WTC11 (cell line): Measurements from ENCODE around the gene CLDN14. TPM values are rescaled to one million over a fixed set of nuclear protein-coding genes. Genes with fewer than 3 reads are reported as not detected.

Experiments
- ATAC-seq: fragments of 200-7000 bp; cut with Tn5 transposase; 2 replicates; pipeline ENCODE4 v1.10.0; 2021; ENCODE audit warnings: mild to moderate bottlenecking, moderate library complexity
- CTCF ChIA-PET: fragments of 300-600 bp; sonication (Branson Sonifier 250); formaldehyde crosslinking; loops from one replicate; lab custom pipeline; 2021; ENCODE audit warnings: antibody characterized with exemption; lab: Charles Lee
- POLR2A ChIA-PET: fragments of 350-600 bp; sonication (Branson Sonifier 250); formaldehyde crosslinking; loops from one replicate; lab custom pipeline; 2021; ENCODE audit warnings: antibody characterized with exemption; lab: Charles Lee
- DNase-seq: peaks from one replicate; pipeline ENCODE4 v3.0.0; 2021; ENCODE audit warnings: low spot score
- H3K27ac Mint-ChIP-seq: 2 replicates; pipeline ENCODE4 v1.8.0; 2021; ENCODE audit warnings: mixed read lengths
- H3K27me3 Mint-ChIP-seq: 2 replicates; pipeline ENCODE4 v1.8.0; 2021; ENCODE audit warnings: low read depth, mild to moderate bottlenecking, moderate library complexity, mixed read lengths
- H3K36me3 Mint-ChIP-seq: 2 replicates; pipeline ENCODE4 v1.8.0; 2021; ENCODE audit warnings: mixed read lengths
- H3K4me1 Mint-ChIP-seq: 2 replicates; pipeline ENCODE4 v1.8.0; 2022; ENCODE audit warnings: mixed read lengths
- H3K4me3 Mint-ChIP-seq: 2 replicates; pipeline ENCODE4 v1.8.0; 2021; ENCODE audit warnings: mild to moderate bottlenecking, moderate library complexity, mixed read lengths
- H3K9me3 Mint-ChIP-seq: 2 replicates; pipeline ENCODE4 v1.8.0; 2021; ENCODE audit warnings: mixed read lengths
- ATF3 ChIP-seq: sonication (generic); formaldehyde crosslinking; conservative IDR thresholded peaks from 2 replicates; pipeline ENCODE4 v1.8.1; 2022; ENCODE audit warnings: mild to moderate bottlenecking, missing genetic modification reagents
- ATF6 ChIP-seq: sonication (generic); formaldehyde crosslinking; IDR thresholded peaks from 2 replicates; pipeline ENCODE4 v1.8.1; 2023; ENCODE audit warnings: mild to moderate bottlenecking, missing genetic modification reagents
- CBFB ChIP-seq: sonication (generic); formaldehyde crosslinking; IDR thresholded peaks from 2 replicates; pipeline ENCODE4 v1.8.1; 2022; ENCODE audit warnings: mild to moderate bottlenecking, low read depth, missing genetic modification reagents
- CREM ChIP-seq: sonication (generic); formaldehyde crosslinking; IDR thresholded peaks from 2 replicates; pipeline ENCODE4 v1.8.1; 2022; ENCODE audit warnings: mild to moderate bottlenecking, missing genetic modification reagents, moderate library complexity
- E2F5 ChIP-seq: sonication (generic); formaldehyde crosslinking; IDR thresholded peaks from 2 replicates; pipeline ENCODE4 v1.8.1; 2022; ENCODE audit warnings: mild to moderate bottlenecking, moderate library complexity, missing genetic modification reagents
- FOXP1 ChIP-seq: sonication (generic); formaldehyde crosslinking; IDR thresholded peaks from 2 replicates; pipeline ENCODE4 v1.8.0; 2022; ENCODE audit warnings: missing genetic modification reagents, mild to moderate bottlenecking, moderate library complexity, borderline replicate concordance
- HMGA2 ChIP-seq: fragments of 250-450 bp; sonication (Bioruptor Pico); IDR thresholded peaks from 2 replicates; pipeline ENCODE4 v1.4.0; 2021; ENCODE audit warnings: mild to moderate bottlenecking, moderate library complexity
- JAZF1 ChIP-seq: fragments of 250-450 bp; sonication (Bioruptor Pico); IDR thresholded peaks from 2 replicates; pipeline ENCODE4 v1.9.0; 2021; ENCODE audit warnings: moderate library complexity, mild to moderate bottlenecking, inconsistent platforms
- JUN ChIP-seq: sonication (generic); formaldehyde crosslinking; IDR thresholded peaks from 2 replicates; pipeline ENCODE4 v1.8.0; 2023; ENCODE audit warnings: mild to moderate bottlenecking, missing genetic modification reagents
- NFATC4 ChIP-seq: fragments of 250-450 bp; sonication (Bioruptor Pico); IDR thresholded peaks from 2 replicates; pipeline ENCODE4 v1.9.0; 2021; ENCODE audit warnings: mild to moderate bottlenecking
- NFYB ChIP-seq: sonication (generic); formaldehyde crosslinking; conservative IDR thresholded peaks from 2 replicates; pipeline ENCODE4 v1.8.0; 2022; ENCODE audit warnings: low read depth, missing genetic modification reagents
- NR1H2 ChIP-seq: sonication (generic); formaldehyde crosslinking; IDR thresholded peaks from 2 replicates; pipeline ENCODE4 v1.9.0; 2021; ENCODE audit warnings: mild to moderate bottlenecking, moderate library complexity, missing genetic modification reagents
- OVOL2 ChIP-seq: fragments of 250-450 bp; sonication (Bioruptor Pico); IDR thresholded peaks from 2 replicates; pipeline ENCODE4 v1.9.0; 2021; ENCODE audit warnings: mild to moderate bottlenecking, borderline replicate concordance
- PREB ChIP-seq: sonication (generic); formaldehyde crosslinking; IDR thresholded peaks from 2 replicates; pipeline ENCODE4 v1.8.1; 2022; ENCODE audit warnings: mild to moderate bottlenecking, missing genetic modification reagents, moderate library complexity, borderline replicate concordance
- RORB ChIP-seq: fragments of 250-450 bp; sonication (Bioruptor Pico); IDR thresholded peaks from 2 replicates; pipeline ENCODE4 v1.9.0; 2021; ENCODE audit warnings: mild to moderate bottlenecking
- TCF7 ChIP-seq: sonication (generic); formaldehyde crosslinking; IDR thresholded peaks from 2 replicates; pipeline ENCODE4 v1.8.0; 2022; ENCODE audit warnings: mild to moderate bottlenecking, low read depth, missing genetic modification reagents, moderate library complexity
- TEAD4 ChIP-seq: sonication (generic); formaldehyde crosslinking; IDR thresholded peaks from 2 replicates; pipeline ENCODE4 v1.8.0; 2022; ENCODE audit warnings: mild to moderate bottlenecking, missing genetic modification reagents
- ZNF121 ChIP-seq: sonication (generic); formaldehyde crosslinking; IDR thresholded peaks from 2 replicates; pipeline ENCODE4 v1.8.0; 2023; ENCODE audit warnings: missing genetic modification reagents
- ZNF138 ChIP-seq: sonication (generic); formaldehyde crosslinking; conservative IDR thresholded peaks from 2 replicates; pipeline ENCODE4 v1.8.1; 2022; ENCODE audit warnings: mild to moderate bottlenecking, moderate library complexity, missing genetic modification reagents
- ZNF219 ChIP-seq: sonication (generic); formaldehyde crosslinking; IDR thresholded peaks from 2 replicates; pipeline ENCODE4 v1.8.0; 2023; ENCODE audit warnings: missing genetic modification reagents, mild to moderate bottlenecking, borderline replicate concordance
- ZNF317 ChIP-seq: sonication (generic); formaldehyde crosslinking; IDR thresholded peaks from 2 replicates; pipeline ENCODE4 v1.8.1; 2023; ENCODE audit warnings: low read depth, mild to moderate bottlenecking, moderate library complexity, missing genetic modification reagents, borderline replicate concordance
- ZNF423 ChIP-seq: fragments of 250-450 bp; sonication (Bioruptor Pico); IDR thresholded peaks from 2 replicates; pipeline ENCODE4 v2.1.2; 2022; ENCODE audit warnings: mild to moderate bottlenecking, moderate library complexity
- ZNF425 ChIP-seq: fragments of 250-450 bp; sonication (Bioruptor Pico); conservative IDR thresholded peaks from 2 replicates; pipeline ENCODE4 v1.9.0; 2021; ENCODE audit warnings: mild to moderate bottlenecking
- total RNA-seq: library from RNA; stranded (reverse); gene quantifications from 3 replicates; pipeline ENCODE4 v1.2.3, GENCODE V29; 2021
- TF ChIP-seq, protein P1 (sequence below): sonication (generic); formaldehyde crosslinking; IDR thresholded peaks from 2 replicates; pipeline ENCODE4 v1.8.1; 2023; ENCODE audit warnings: mild to moderate bottlenecking, missing genetic modification reagents, moderate library complexity
- TF ChIP-seq, protein P2 (sequence below): sonication (generic); formaldehyde crosslinking; IDR thresholded peaks from 2 replicates; pipeline ENCODE4 v1.8.1; 2022; ENCODE audit warnings: low read depth, mild to moderate bottlenecking, moderate library complexity, missing genetic modification reagents, borderline replicate concordance
- TF ChIP-seq, protein P3 (sequence below): fragments of 250-450 bp; sonication (Bioruptor Pico); IDR thresholded peaks from 2 replicates; pipeline ENCODE4 v1.8.0; 2021; ENCODE audit warnings: mild to moderate bottlenecking

The CLDN14 gene
- total RNA-seq, 1 experiment from 2014 or later: not detected

GRCh38 chr21:36446301-36446700 is 33.6 kb downstream of the CLDN14 start:
- no peak overlapping the region for H3K4me3 Mint-ChIP-seq
- no peak for TF ChIP-seq CBFB (CRISPR knock-in tag)
- no peak for TF ChIP-seq PREB (CRISPR knock-in tag)
- TF ChIP-seq ZNF138 (CRISPR knock-in tag): no peak
- TF ChIP-seq ZNF425 (CRISPR knock-in tag): no peak
- TF ChIP-seq NFATC4: no peak
- TF ChIP-seq TEAD4 (CRISPR knock-in tag): no peak
- TF ChIP-seq, protein P1, sequence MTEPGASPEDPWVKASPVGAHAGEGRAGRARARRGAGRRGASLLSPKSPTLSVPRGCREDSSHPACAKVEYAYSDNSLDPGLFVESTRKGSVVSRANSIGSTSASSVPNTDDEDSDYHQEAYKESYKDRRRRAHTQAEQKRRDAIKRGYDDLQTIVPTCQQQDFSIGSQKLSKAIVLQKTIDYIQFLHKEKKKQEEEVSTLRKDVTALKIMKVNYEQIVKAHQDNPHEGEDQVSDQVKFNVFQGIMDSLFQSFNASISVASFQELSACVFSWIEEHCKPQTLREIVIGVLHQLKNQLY (CRISPR knock-in tag): no peak
- TF ChIP-seq ZNF423 (CRISPR knock-in tag): no peak
- no peak for TF ChIP-seq RORB (CRISPR knock-in tag)
- TF ChIP-seq, protein P2, sequence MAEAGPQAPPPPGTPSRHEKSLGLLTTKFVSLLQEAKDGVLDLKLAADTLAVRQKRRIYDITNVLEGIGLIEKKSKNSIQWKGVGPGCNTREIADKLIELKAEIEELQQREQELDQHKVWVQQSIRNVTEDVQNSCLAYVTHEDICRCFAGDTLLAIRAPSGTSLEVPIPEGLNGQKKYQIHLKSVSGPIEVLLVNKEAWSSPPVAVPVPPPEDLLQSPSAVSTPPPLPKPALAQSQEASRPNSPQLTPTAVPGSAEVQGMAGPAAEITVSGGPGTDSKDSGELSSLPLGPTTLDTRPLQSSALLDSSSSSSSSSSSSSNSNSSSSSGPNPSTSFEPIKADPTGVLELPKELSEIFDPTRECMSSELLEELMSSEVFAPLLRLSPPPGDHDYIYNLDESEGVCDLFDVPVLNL (CRISPR knock-in tag): no peak
- no peak for TF ChIP-seq ZNF317 (CRISPR knock-in tag)
- TF ChIP-seq, protein P3, sequence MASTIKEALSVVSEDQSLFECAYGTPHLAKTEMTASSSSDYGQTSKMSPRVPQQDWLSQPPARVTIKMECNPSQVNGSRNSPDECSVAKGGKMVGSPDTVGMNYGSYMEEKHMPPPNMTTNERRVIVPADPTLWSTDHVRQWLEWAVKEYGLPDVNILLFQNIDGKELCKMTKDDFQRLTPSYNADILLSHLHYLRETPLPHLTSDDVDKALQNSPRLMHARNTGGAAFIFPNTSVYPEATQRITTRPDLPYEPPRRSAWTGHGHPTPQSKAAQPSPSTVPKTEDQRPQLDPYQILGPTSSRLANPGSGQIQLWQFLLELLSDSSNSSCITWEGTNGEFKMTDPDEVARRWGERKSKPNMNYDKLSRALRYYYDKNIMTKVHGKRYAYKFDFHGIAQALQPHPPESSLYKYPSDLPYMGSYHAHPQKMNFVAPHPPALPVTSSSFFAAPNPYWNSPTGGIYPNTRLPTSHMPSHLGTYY (CRISPR knock-in tag): no peak
- TF ChIP-seq FOXP1 (CRISPR knock-in tag): no peak
- TF ChIP-seq HMGA2: no peak
- no peak for TF ChIP-seq ZNF219 (CRISPR knock-in tag)
- no peak for TF ChIP-seq CREM (CRISPR knock-in tag)
- no peak for TF ChIP-seq NR1H2 (CRISPR knock-in tag)
- no peak for TF ChIP-seq OVOL2 (CRISPR knock-in tag)
- TF ChIP-seq, all 79 proteins: peak for 0
- no peak overlapping the region for H3K27ac Mint-ChIP-seq
- POLR2A ChIA-PET: no interaction called here
- H3K36me3 Mint-ChIP-seq: no peaks in the 10 kb centered on the region
- ATAC-seq: no peak
- H3K4me1 Mint-ChIP-seq: 0 out of 2 replicates have a peak, but pooled peaks cover 3% of the 10 kb centered on the region
- CTCF ChIA-PET: interaction anchor here (0.5 to 1.6 kb wide), 2 partner anchors 21 to 671 kb away, joined by 3 read pairs; no protein-coding TSS in a partner anchor
- H3K27me3 Mint-ChIP-seq: peaks cover 3% of the 10 kb centered on the region; the same call in 1 of the 2 replicates
- H3K9me3 Mint-ChIP-seq: no peaks in the 10 kb centered on the region
- no peak for DNase-seq

GRCh38 chr21:36441715-36442114 is 38.2 kb downstream of the CLDN14 start:
- ChIA-PET POLR2A (interaction anchor here (0.6 kb wide), 1 partner anchor 314 kb away, joined by 3 read pairs; no protein-coding TSS in a partner anchor), CTCF (no interaction called here)
- Mint-ChIP-seq H3K4me1 (0 out of 2 replicates have a peak, but pooled peaks cover 3% of the 10 kb centered on the region), H3K36me3 (no peaks in the 10 kb centered on the region), H3K27me3 (no peaks in the 10 kb centered on the region), H3K27ac (no peak overlapping the region), H3K4me3 (no peak overlapping the region), H3K9me3 (no peaks in the 10 kb centered on the region)
- DNase-seq: no peak
- ATAC-seq: no peak
- TF ChIP-seq TCF7 (CRISPR knock-in tag) (no peak), ZNF138 (CRISPR knock-in tag) (no peak), NFYB (CRISPR knock-in tag) (no peak), JAZF1 (no peak), JUN (CRISPR knock-in tag) (no peak), E2F5 (CRISPR knock-in tag) (no peak), ATF3 (no peak), ZNF121 (no peak), ATF6 (no peak)
- TF ChIP-seq, protein P1 (CRISPR knock-in tag): no peak
